H1 (cell line): Measurements from ENCODE around the gene BOLA3. TPM values are rescaled to one million over a fixed set of nuclear protein-coding genes. Genes with fewer than 3 reads are reported as not detected.

Experiments used
- ASH2L ChIP-seq: fragments of 200-600, 300-600 bp; sonication (generic); IDR thresholded peaks from one replicate; pipeline ENCODE4 v1.7.1; 2017; ENCODE audit warnings: low read length
- BCL11A ChIP-seq, 2 experiments: IDR thresholded peaks; one replicate each; pipeline ENCODE4 v1.6.1; 2011; ENCODE audit warnings: low read depth in 2 of 2, low read length in 2 of 2, mild to moderate bottlenecking in 2 of 2
- CEBPB ChIP-seq: IDR thresholded peaks from 2 replicates; pipeline ENCODE4 v1.6.1; 2012; ENCODE audit warnings: low read depth, low read length
- CREB1 ChIP-seq: IDR thresholded peaks from 2 replicates; pipeline ENCODE4 v1.6.1; 2012; ENCODE audit warnings: inconsistent platforms
- CTBP2 ChIP-seq: IDR thresholded peaks from 2 replicates; pipeline ENCODE4 v1.7.0; 2011; ENCODE audit warnings: borderline replicate concordance, mild to moderate bottlenecking, moderate library complexity, mixed read lengths, low read length; ENCODE audit not compliant: insufficient read depth, insufficient read length
- CTCF ChIP-seq, 3 experiments: IDR thresholded peaks; 1 replicate in 2 of 3; 2 replicates in 1 of 3; pipeline versions ENCODE4 v1.5.1 to v1.6.1; 2011; ENCODE audit warnings: low read length in 3 of 3, mild to moderate bottlenecking in 3 of 3, inconsistent platforms in 2 of 3, low read depth in 1 of 3, moderate library complexity in 1 of 3; ENCODE audit not compliant: insufficient read depth in 1 of 3; ENCODE audit errors: control extremely low read depth in 1 of 3
- EZH2 ChIP-seq: fragments of 200-600 bp; sonication (generic); IDR thresholded peaks from 2 replicates; pipeline ENCODE4 v1.7.1; 2012; ENCODE audit warnings: low read depth, mild to moderate bottlenecking, moderate library complexity, low read length, inconsistent platforms; ENCODE audit not compliant: severe bottlenecking
- GTF2F1 ChIP-seq: IDR thresholded peaks from 2 replicates; pipeline ENCODE4 v1.6.1; 2012; ENCODE audit warnings: low read depth, low read length, improper control_type of control experiment, borderline replicate concordance
- KDM4A ChIP-seq: IDR thresholded peaks from one replicate; pipeline ENCODE4 v1.7.1; 2012; ENCODE audit warnings: low read depth, mild to moderate bottlenecking, moderate library complexity, low read length, inconsistent platforms; ENCODE audit not compliant: severe bottlenecking
- KDM5A ChIP-seq: fragments of 200-600 bp; IDR thresholded peaks from 2 replicates; pipeline ENCODE4 v1.7.1; 2012; ENCODE audit warnings: mild to moderate bottlenecking, low read length, inconsistent platforms, mixed read lengths
- MAFK ChIP-seq: IDR thresholded peaks from 2 replicates; pipeline ENCODE4 v1.6.1; 2012; ENCODE audit warnings: low read depth, mild to moderate bottlenecking, improper control_type of control experiment, low read length
- MAX ChIP-seq: IDR thresholded peaks from 2 replicates; pipeline ENCODE4 v1.6.1; 2012; ENCODE audit warnings: inconsistent platforms
- NANOG ChIP-seq: IDR thresholded peaks from 2 replicates; pipeline ENCODE4 v1.6.1; 2011; ENCODE audit warnings: low read length, low read depth, mild to moderate bottlenecking, inconsistent platforms; ENCODE audit not compliant: insufficient read depth, poor library complexity, severe bottlenecking
- POLR2A ChIP-seq, 2 experiments: IDR thresholded peaks; 1 replicate in 1 of 2; 2 replicates in 1 of 2; pipeline ENCODE4 v1.6.1; 2011; ENCODE audit warnings: low read depth in 2 of 2, low read length in 2 of 2, mild to moderate bottlenecking in 2 of 2; ENCODE audit errors: control extremely low read depth in 1 of 2
- POU5F1 ChIP-seq: IDR thresholded peaks from 2 replicates; pipeline ENCODE4 v1.6.1; 2011; ENCODE audit warnings: low read depth, mild to moderate bottlenecking, low read length, moderate library complexity
- RBBP5 ChIP-seq: IDR thresholded peaks from 2 replicates; pipeline ENCODE4 v1.7.1; 2012; ENCODE audit warnings: low read depth, mild to moderate bottlenecking, inconsistent platforms, low read length, moderate library complexity, borderline replicate concordance
- RFX5 ChIP-seq: IDR thresholded peaks from 2 replicates; pipeline ENCODE4 v1.6.1; 2011; ENCODE audit warnings: low read depth, low read length, improper control_type of control experiment, borderline replicate concordance
- SIX5 ChIP-seq: IDR thresholded peaks from 2 replicates; pipeline ENCODE4 v1.6.1; 2011; ENCODE audit warnings: mild to moderate bottlenecking, low read depth, low read length
- SUZ12 ChIP-seq: fragments of 200-600 bp; sonication (generic); IDR thresholded peaks from 2 replicates; pipeline ENCODE4 v1.6.1; 2012; ENCODE audit warnings: mild to moderate bottlenecking, inconsistent platforms, low read length, moderate library complexity, mixed read lengths
- TAF1 ChIP-seq: IDR thresholded peaks from 2 replicates; pipeline ENCODE4 v1.6.1; 2011; ENCODE audit warnings: mild to moderate bottlenecking, low read depth, low read length
- TBP ChIP-seq: IDR thresholded peaks from 2 replicates; pipeline ENCODE4 v1.6.1; 2011; ENCODE audit warnings: low read depth, low read length, improper control_type of control experiment
- TCF12 ChIP-seq: IDR thresholded peaks from 2 replicates; pipeline ENCODE4 v1.6.1; 2011; ENCODE audit warnings: low read depth, mild to moderate bottlenecking, low read length
- YY1 ChIP-seq: IDR thresholded peaks from 2 replicates; pipeline ENCODE4 v1.6.1; 2011; ENCODE audit warnings: low read depth, mild to moderate bottlenecking, low read length
- polyA plus RNA-seq, 7 experiments: library from polyadenylated mRNA; depleted of rRNA in 3 of 7; stranded (reverse) in 5 of 7; unstranded in 2 of 7; fragments of >200 nt in 5 of 7; fragments of 200-250 nt in 2 of 7; gene quantifications; 1 replicate in 5 of 7; 2 replicates in 1 of 7; 4 replicates in 1 of 7; pipeline versions ENCODE4 v1.2.1 to v1.2.3, GENCODE V29; 2011 to 2013; ENCODE audit warnings: missing spikeins in 2 of 7, mixed read lengths in 2 of 7
- total RNA-seq: library from RNA; stranded (reverse); fragmentation: NEBNext Ultra II Directional; extraction: Animal tissue kit (Norgen Biotek cat#: 25700); gene quantifications from 2 replicates; pipeline ENCODE4 v1.2.1, GENCODE V29; 2021

Gene BOLA3
- total and polyA plus RNA-seq, 2 of the 8 experiments (the other 6 are each of a cell fraction or from before 2014, with no cell fraction given): 46.1 to 67.3 TPM

GRCh38 chr2:74147727-74148456 is at the start of gene BOLA3 (continued):
- peak; percentile 89 for TF ChIP-seq ASH2L
- peak; percentile 70; the same call in 1 of the 2 replicates for TF ChIP-seq YY1
- no peak for TF ChIP-seq BCL11A (IDR thresholded peaks at IDR 0.05; ENCODE audit: low read depth in 2 of 2, low read length in 2 of 2)
- TF ChIP-seq KDM5A: no peak
- TF ChIP-seq SUZ12: no peak
- no peak for TF ChIP-seq MAFK
- peak; percentile 73; the same call in 1 of the 2 replicates for TF ChIP-seq TAF1
- no peak for TF ChIP-seq CEBPB
- TF ChIP-seq MAX: peak; percentile 26; the same call in 1 of the 2 replicates
- TF ChIP-seq TBP: peak; percentile 46; the same call in 1 of the 2 replicates
- TF ChIP-seq GTF2F1: no peak
- peak; percentile 66 for TF ChIP-seq CTBP2
- TF ChIP-seq SIX5: no peak
- no peak for TF ChIP-seq NANOG
- TF ChIP-seq RFX5: no peak
- peak; percentile 55 to 79 (median 58) for TF ChIP-seq CTCF (IDR thresholded peaks at IDR 0.05; ENCODE audit: control extremely low read depth in 1 of 3, insufficient read depth in 1 of 3, low read depth in 1 of 3, low read length in 3 of 3)
- TF ChIP-seq CREB1: no peak; the same call in 1 of the 2 replicates
- TF ChIP-seq RBBP5: peak; percentile 55; the same call in 1 of the 2 replicates
- peak; percentile 81 to 91 for TF ChIP-seq POLR2A (IDR thresholded peaks at IDR 0.05; ENCODE audit: control extremely low read depth in 1 of 2, low read depth in 2 of 2, low read length in 2 of 2)
- no peak for TF ChIP-seq EZH2
- TF ChIP-seq KDM4A: peak; percentile 79
- TF ChIP-seq TCF12: no peak
- TF ChIP-seq POU5F1: no peak
